ENCODE results near the gene POLR1C. TPM values are rescaled to one million over a fixed set of nuclear protein-coding genes. Genes with fewer than 3 reads are reported as not detected.

The POLR1C gene
- total RNA-seq, 1 experiment from 2014 or later: 84.6 TPM

DNA sequence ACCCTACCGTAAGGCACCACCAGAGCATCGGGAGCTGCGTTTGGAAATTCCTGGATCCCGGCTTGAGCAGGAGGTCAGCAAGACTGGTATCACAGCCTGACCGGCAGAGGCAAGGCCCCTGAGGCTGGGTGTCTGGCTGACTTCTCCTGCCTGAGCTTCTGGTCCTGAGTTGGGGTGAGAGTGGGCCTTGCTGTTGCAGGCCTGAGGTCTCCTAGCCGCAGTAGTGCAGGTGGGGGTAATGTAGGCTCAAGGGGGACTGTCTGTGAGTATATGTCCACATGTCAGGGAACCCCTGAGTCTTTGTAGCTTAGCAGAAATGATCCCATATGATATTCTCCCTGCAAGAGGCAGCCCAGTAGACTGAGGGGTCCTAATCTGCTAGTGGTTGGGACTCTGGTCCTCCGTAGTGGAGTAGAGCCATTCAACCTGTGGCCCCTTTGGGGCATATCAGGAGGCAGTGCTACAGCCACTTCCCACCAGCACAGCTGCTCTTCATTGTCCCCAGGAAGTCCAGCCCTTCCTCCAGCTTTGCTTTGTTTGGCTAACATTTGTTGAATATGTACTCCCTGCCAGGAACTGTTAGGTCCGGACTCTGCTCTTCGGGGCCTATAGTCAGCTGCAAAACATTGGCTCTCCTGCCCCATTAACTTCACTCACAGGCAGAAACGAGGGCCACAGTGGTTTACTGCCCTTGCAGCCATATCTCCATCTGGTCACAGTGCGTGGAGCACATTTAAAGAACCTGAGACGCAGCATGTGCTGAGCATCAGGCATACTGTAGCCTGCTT is 17.7 kb upstream of the POLR1C start:
- no peak overlapping the region for H3K27ac ChIP-seq (ENCODE audit: low read depth, low read length)
- intact Hi-C loops (cut with micrococcal nuclease): loop anchor here (5.0 kb wide), 1 partner anchor 597 kb away; no protein-coding TSS in a partner anchor
- peaks cover 25 to 31% of the 10 kb centered on the region in 2 experiments for H3K4me1 ChIP-seq (ENCODE audit: control insufficient read depth in 1 of 2, insufficient read depth in 2 of 2, low read length in 2 of 2)
- no peak overlapping the region for H3K4me3 ChIP-seq (replicated peaks in 1 of 2; ENCODE audit: low read depth in 1 of 2, low read length in 2 of 2)
- H3K4me2 ChIP-seq (ENCODE audit: low read length): no peak overlapping the region
- POLR2A ChIA-PET: no interaction called here
- DNase-seq (ENCODE audit: low read depth, low spot score) (no peak), ATAC-seq (no peak)
- no peaks in the 10 kb centered on the region for H3K9me3 ChIP-seq (ENCODE audit: control insufficient read depth in 1 of 2, insufficient read depth in 1 of 2, low read depth in 1 of 2, low read length in 2 of 2)
- CTCF ChIA-PET: no interaction called here
- TF ChIP-seq EZH2 (IDR thresholded peaks at IDR 0.05) (no peak), ZFX (IDR thresholded peaks at IDR 0.05) (no peak), RAD21 (IDR thresholded peaks at IDR 0.05; ENCODE audit: low read depth) (no peak), CBX3 (IDR thresholded peaks at IDR 0.05; ENCODE audit: low read depth) (no peak), EGR1 (IDR thresholded peaks at IDR 0.05; ENCODE audit: low read depth) (no peak), YY1 (IDR thresholded peaks at IDR 0.05; ENCODE audit: extremely low read depth, insufficient replicate concordance, low read depth, low read length) (no peak)
- TF ChIP-seq, protein P1, sequence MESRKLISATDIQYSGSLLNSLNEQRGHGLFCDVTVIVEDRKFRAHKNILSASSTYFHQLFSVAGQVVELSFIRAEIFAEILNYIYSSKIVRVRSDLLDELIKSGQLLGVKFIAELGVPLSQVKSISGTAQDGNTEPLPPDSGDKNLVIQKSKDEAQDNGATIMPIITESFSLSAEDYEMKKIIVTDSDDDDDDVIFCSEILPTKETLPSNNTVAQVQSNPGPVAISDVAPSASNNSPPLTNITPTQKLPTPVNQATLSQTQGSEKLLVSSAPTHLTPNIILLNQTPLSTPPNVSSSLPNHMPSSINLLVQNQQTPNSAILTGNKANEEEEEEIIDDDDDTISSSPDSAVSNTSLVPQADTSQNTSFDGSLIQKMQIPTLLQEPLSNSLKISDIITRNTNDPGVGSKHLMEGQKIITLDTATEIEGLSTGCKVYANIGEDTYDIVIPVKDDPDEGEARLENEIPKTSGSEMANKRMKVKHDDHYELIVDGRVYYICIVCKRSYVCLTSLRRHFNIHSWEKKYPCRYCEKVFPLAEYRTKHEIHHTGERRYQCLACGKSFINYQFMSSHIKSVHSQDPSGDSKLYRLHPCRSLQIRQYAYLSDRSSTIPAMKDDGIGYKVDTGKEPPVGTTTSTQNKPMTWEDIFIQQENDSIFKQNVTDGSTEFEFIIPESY (IDR thresholded peaks at IDR 0.05; ENCODE audit: extremely low read depth, insufficient replicate concordance, low read length): no peak
- TF ChIP-seq, protein P2, sequence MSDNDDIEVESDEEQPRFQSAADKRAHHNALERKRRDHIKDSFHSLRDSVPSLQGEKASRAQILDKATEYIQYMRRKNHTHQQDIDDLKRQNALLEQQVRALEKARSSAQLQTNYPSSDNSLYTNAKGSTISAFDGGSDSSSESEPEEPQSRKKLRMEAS (IDR thresholded peaks at IDR 0.05): no peak
- TF ChIP-seq, protein P3, sequence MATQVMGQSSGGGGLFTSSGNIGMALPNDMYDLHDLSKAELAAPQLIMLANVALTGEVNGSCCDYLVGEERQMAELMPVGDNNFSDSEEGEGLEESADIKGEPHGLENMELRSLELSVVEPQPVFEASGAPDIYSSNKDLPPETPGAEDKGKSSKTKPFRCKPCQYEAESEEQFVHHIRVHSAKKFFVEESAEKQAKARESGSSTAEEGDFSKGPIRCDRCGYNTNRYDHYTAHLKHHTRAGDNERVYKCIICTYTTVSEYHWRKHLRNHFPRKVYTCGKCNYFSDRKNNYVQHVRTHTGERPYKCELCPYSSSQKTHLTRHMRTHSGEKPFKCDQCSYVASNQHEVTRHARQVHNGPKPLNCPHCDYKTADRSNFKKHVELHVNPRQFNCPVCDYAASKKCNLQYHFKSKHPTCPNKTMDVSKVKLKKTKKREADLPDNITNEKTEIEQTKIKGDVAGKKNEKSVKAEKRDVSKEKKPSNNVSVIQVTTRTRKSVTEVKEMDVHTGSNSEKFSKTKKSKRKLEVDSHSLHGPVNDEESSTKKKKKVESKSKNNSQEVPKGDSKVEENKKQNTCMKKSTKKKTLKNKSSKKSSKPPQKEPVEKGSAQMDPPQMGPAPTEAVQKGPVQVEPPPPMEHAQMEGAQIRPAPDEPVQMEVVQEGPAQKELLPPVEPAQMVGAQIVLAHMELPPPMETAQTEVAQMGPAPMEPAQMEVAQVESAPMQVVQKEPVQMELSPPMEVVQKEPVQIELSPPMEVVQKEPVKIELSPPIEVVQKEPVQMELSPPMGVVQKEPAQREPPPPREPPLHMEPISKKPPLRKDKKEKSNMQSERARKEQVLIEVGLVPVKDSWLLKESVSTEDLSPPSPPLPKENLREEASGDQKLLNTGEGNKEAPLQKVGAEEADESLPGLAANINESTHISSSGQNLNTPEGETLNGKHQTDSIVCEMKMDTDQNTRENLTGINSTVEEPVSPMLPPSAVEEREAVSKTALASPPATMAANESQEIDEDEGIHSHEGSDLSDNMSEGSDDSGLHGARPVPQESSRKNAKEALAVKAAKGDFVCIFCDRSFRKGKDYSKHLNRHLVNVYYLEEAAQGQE (IDR thresholded peaks at IDR 0.05; ENCODE audit: low read depth): no peak
- TF ChIP-seq, protein P4, sequence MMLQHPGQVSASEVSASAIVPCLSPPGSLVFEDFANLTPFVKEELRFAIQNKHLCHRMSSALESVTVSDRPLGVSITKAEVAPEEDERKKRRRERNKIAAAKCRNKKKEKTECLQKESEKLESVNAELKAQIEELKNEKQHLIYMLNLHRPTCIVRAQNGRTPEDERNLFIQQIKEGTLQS (IDR thresholded peaks at IDR 0.05): no peak
- H3K9me2 ChIP-seq (ENCODE audit: insufficient read depth): no peaks in the 10 kb centered on the region
- RAD21 ChIA-PET (ENCODE audit: low non-redundant PET in 1 of 2, low total read pairs in 2 of 2, uncharacterized antibody in 2 of 2, unreplicated experiment in 2 of 2): no interaction called here
- H3K9ac ChIP-seq (ENCODE audit: low read length): no peak overlapping the region
- no peak overlapping the region for H2AFZ ChIP-seq (ENCODE audit: low read depth, low read length, poor library complexity, severe bottlenecking)
- BruUV-seq (replicated peaks): no TSS peak
- H3K36me3 ChIP-seq (ENCODE audit: control insufficient read depth in 1 of 2, insufficient read depth in 2 of 2, low read length in 2 of 2): peaks cover 11 to 43% of the 10 kb centered on the region in 2 experiments; a peak in 3 of 4 replicates
- no peaks in the 10 kb centered on the region for H3K27me3 ChIP-seq (ENCODE audit: insufficient read depth, low read length)
- H3K79me2 ChIP-seq (ENCODE audit: insufficient read depth, low read length): peaks cover 30% of the 10 kb centered on the region
- no peaks in the 10 kb centered on the region for H4K20me1 ChIP-seq (ENCODE audit: insufficient read depth)

All from HCT116 (cell line).